ENCODE measurements around the gene HTATSF1. TPM values are rescaled to one million over a fixed set of nuclear protein-coding genes. Genes with fewer than 3 reads are reported as not detected.

Gene HTATSF1
- total RNA-seq, 1 donor from 2014 or later: 33.1 TPM

- no peak for FAIRE-seq
- Histone ChIP-seq H3K36me3 (ENCODE audit: insufficient read depth, low read length) (no peaks in the 10 kb centered on the region), H3K27me3 (ENCODE audit: insufficient read depth, low read length) (no peaks in the 10 kb centered on the region), H4K20me1 (ENCODE audit: insufficient read depth, low read length) (no peaks in the 10 kb centered on the region), H3K9me3 (ENCODE audit: insufficient read depth, low read depth, low read length) (no peaks in the 10 kb centered on the region), H3K27ac (ENCODE audit: low read depth, low read length) (no peak overlapping the region), H3K79me2 (ENCODE audit: insufficient read depth, low read length) (no peaks in the 10 kb centered on the region), H3K9ac (ENCODE audit: low read length) (no peak overlapping the region), H3K4me3 (ENCODE audit: insufficient read depth, low read depth, low read length) (no peak overlapping the region), H3K4me1 (ENCODE audit: insufficient read depth, low read length) (no peaks in the 10 kb centered on the region), H2AFZ (ENCODE audit: low read depth, low read length) (no peak overlapping the region), H3K4me2 (ENCODE audit: low read length) (no peak overlapping the region)
- no peaks in the 10 kb centered on the region for H3K36me3 Mint-ChIP-seq (ENCODE audit: low read depth, unreplicated experiment)
- H3K27me3 Mint-ChIP-seq (ENCODE audit: low read depth, unreplicated experiment): no peaks in the 10 kb centered on the region
- no peak overlapping the region for H3K4me3 Mint-ChIP-seq (ENCODE audit: unreplicated experiment)
- DNase-seq (ENCODE audit: low read depth): no peak
- H3K9me3 Mint-ChIP-seq (ENCODE audit: unreplicated experiment): no peaks in the 10 kb centered on the region
- TF ChIP-seq EZH2 (IDR thresholded peaks at IDR 0.05; ENCODE audit: insufficient read depth, low read length): no peak
- TF ChIP-seq CTCF (IDR thresholded peaks at IDR 0.05; ENCODE audit: insufficient read depth, low read depth, low read length): no peak
- no peak overlapping the region for H3K27ac Mint-ChIP-seq (ENCODE audit: unreplicated experiment)
- H3K4me1 Mint-ChIP-seq (ENCODE audit: low read depth, unreplicated experiment): no peaks in the 10 kb centered on the region
Measured at GRCh38 chrX:136453771-136454170, 43.6 kb upstream of the HTATSF1 start.

GRCh38 chrX:136456133-136456532 lies 41.3 kb upstream of the HTATSF1 start:
- H3K9me3 Mint-ChIP-seq (ENCODE audit: unreplicated experiment): no peaks in the 10 kb centered on the region
- Histone ChIP-seq H3K27ac (ENCODE audit: low read depth, low read length) (no peak overlapping the region), H3K4me3 (ENCODE audit: insufficient read depth, low read depth, low read length) (no peak overlapping the region), H3K9ac (ENCODE audit: low read length) (no peak overlapping the region), H3K27me3 (ENCODE audit: insufficient read depth, low read length) (no peaks in the 10 kb centered on the region), H3K4me1 (ENCODE audit: insufficient read depth, low read length) (no peaks in the 10 kb centered on the region), H3K79me2 (ENCODE audit: insufficient read depth, low read length) (no peaks in the 10 kb centered on the region), H3K9me3 (ENCODE audit: insufficient read depth, low read depth, low read length) (no peaks in the 10 kb centered on the region), H3K36me3 (ENCODE audit: insufficient read depth, low read length) (no peaks in the 10 kb centered on the region), H4K20me1 (ENCODE audit: insufficient read depth, low read length) (no peaks in the 10 kb centered on the region), H3K4me2 (ENCODE audit: low read length) (no peak overlapping the region), H2AFZ (ENCODE audit: low read depth, low read length) (no peak overlapping the region)
- no peak overlapping the region for H3K27ac Mint-ChIP-seq (ENCODE audit: unreplicated experiment)
- DNase-seq (ENCODE audit: low read depth): no peak
- H3K4me3 Mint-ChIP-seq (ENCODE audit: unreplicated experiment): no peak overlapping the region
- no peaks in the 10 kb centered on the region for H3K27me3 Mint-ChIP-seq (ENCODE audit: low read depth, unreplicated experiment)
- no peaks in the 10 kb centered on the region for H3K4me1 Mint-ChIP-seq (ENCODE audit: low read depth, unreplicated experiment)
- peak; percentile 95 for FAIRE-seq
- no peaks in the 10 kb centered on the region for H3K36me3 Mint-ChIP-seq (ENCODE audit: low read depth, unreplicated experiment)
- TF ChIP-seq EZH2 (IDR thresholded peaks at IDR 0.05; ENCODE audit: insufficient read depth, low read length): no peak
- TF ChIP-seq CTCF (IDR thresholded peaks at IDR 0.05; ENCODE audit: insufficient read depth, low read depth, low read length): no peak

GRCh38 chrX:136457303-136457917 lies 40.0 kb upstream of the HTATSF1 start:
- Mint-ChIP-seq H3K27ac (ENCODE audit: unreplicated experiment) (no peak overlapping the region), H3K4me3 (ENCODE audit: unreplicated experiment) (no peak overlapping the region), H3K9me3 (ENCODE audit: unreplicated experiment) (no peaks in the 10 kb centered on the region), H3K27me3 (ENCODE audit: low read depth, unreplicated experiment) (no peaks in the 10 kb centered on the region), H3K36me3 (ENCODE audit: low read depth, unreplicated experiment) (no peaks in the 10 kb centered on the region), H3K4me1 (ENCODE audit: low read depth, unreplicated experiment) (no peaks in the 10 kb centered on the region)
- Histone ChIP-seq H3K4me2 (ENCODE audit: low read length) (no peak overlapping the region), H3K36me3 (ENCODE audit: insufficient read depth, low read length) (no peaks in the 10 kb centered on the region), H3K9ac (ENCODE audit: low read length) (no peak overlapping the region), H3K4me1 (ENCODE audit: insufficient read depth, low read length) (no peaks in the 10 kb centered on the region), H3K4me3 (ENCODE audit: insufficient read depth, low read depth, low read length) (no peak overlapping the region), H3K9me3 (ENCODE audit: insufficient read depth, low read depth, low read length) (no peaks in the 10 kb centered on the region), H3K27ac (ENCODE audit: low read depth, low read length) (no peak overlapping the region), H3K27me3 (ENCODE audit: insufficient read depth, low read length) (no peaks in the 10 kb centered on the region), H4K20me1 (ENCODE audit: insufficient read depth, low read length) (no peaks in the 10 kb centered on the region), H3K79me2 (ENCODE audit: insufficient read depth, low read length) (no peaks in the 10 kb centered on the region), H2AFZ (ENCODE audit: low read depth, low read length) (no peak overlapping the region)
- no peak for FAIRE-seq
- TF ChIP-seq CTCF (IDR thresholded peaks at IDR 0.05; ENCODE audit: insufficient read depth, low read depth, low read length) (no peak), EZH2 (IDR thresholded peaks at IDR 0.05; ENCODE audit: insufficient read depth, low read length) (no peak)
- no peak for DNase-seq (ENCODE audit: low read depth)

All from astrocyte (in vitro differentiated cells and primary cell).